ENCODE results near the gene SLC39A11.
"Not testable (repeated sequence)": the region's sequence is repeated elsewhere in the genome, so short reads cannot be mapped to it uniquely, and the experiment has no call there.

The SLC39A11 gene

GRCh38 chr17:72797142-72797541 lies 295.3 kb downstream of the SLC39A11 start:
- DNase-seq = no peak

GRCh38 chr17:72795941-72796340 lies 296.5 kb downstream of the SLC39A11 start:
- no peak for DNase-seq

GRCh38 chr17:72794152-72794551 lies 298.3 kb downstream of the SLC39A11 start:
- DNase-seq = no peak

GRCh38 chr17:72792771-72793170 lies 299.7 kb downstream of the SLC39A11 start:
- no peak for DNase-seq

- DNase-seq = no peak
Measured at GRCh38 chr17:72790190-72790589, 302.3 kb downstream of the SLC39A11 start.

GRCh38 chr17:72789711-72790110 lies 302.8 kb downstream of the SLC39A11 start:
- DNase-seq = no peak

- no peak for DNase-seq
Measured at GRCh38 chr17:72788950-72789585, 303.4 kb downstream of the SLC39A11 start.

- no peak for DNase-seq
Measured at GRCh38 chr17:72786209-72786608, 306.3 kb downstream of the SLC39A11 start.

GRCh38 chr17:72782985-72783701 lies 309.3 kb downstream of the SLC39A11 start:
- no peak for DNase-seq

GRCh38 chr17:72782437-72782836 lies 310.1 kb downstream of the SLC39A11 start:
- DNase-seq = not testable (repeated sequence)

- no peak for DNase-seq
Measured at GRCh38 chr17:72778169-72779151, 314.0 kb downstream of the SLC39A11 start.

- DNase-seq = no peak
Measured at GRCh38 chr17:72775919-72776318, 316.6 kb downstream of the SLC39A11 start.

- no peak for DNase-seq
Measured at GRCh38 chr17:72775237-72775636, 317.3 kb downstream of the SLC39A11 start.

- DNase-seq = no peak
Measured at GRCh38 chr17:72774236-72774635, 318.3 kb downstream of the SLC39A11 start.

- DNase-seq = not testable (repeated sequence)
Measured at GRCh38 chr17:72773225-72773624, 319.3 kb downstream of the SLC39A11 start.

- DNase-seq = no peak
Measured at GRCh38 chr17:72772331-72772821, 320.1 kb downstream of the SLC39A11 start.

- DNase-seq = no peak
Measured at GRCh38 chr17:72771734-72772133, 320.8 kb downstream of the SLC39A11 start.

- DNase-seq = no peak
Measured at GRCh38 chr17:72766761-72767356, 325.6 kb downstream of the SLC39A11 start.

- DNase-seq = no peak
Measured at GRCh38 chr17:72765368-72766153, 326.9 kb downstream of the SLC39A11 start.

GRCh38 chr17:72764632-72765041 lies 327.9 kb downstream of the SLC39A11 start:
- DNase-seq = no peak
